TTC549 (cell line): Measurements from ENCODE around the gene MAGEB1.

ENCODE experiments used
- FAIRE-seq: peaks from 2 replicates; lab custom pipeline; 2012; peaks lifted over from hg19 to GRCh38; lab: Jason Lieb, UNC

The MAGEB1 gene

DNA sequence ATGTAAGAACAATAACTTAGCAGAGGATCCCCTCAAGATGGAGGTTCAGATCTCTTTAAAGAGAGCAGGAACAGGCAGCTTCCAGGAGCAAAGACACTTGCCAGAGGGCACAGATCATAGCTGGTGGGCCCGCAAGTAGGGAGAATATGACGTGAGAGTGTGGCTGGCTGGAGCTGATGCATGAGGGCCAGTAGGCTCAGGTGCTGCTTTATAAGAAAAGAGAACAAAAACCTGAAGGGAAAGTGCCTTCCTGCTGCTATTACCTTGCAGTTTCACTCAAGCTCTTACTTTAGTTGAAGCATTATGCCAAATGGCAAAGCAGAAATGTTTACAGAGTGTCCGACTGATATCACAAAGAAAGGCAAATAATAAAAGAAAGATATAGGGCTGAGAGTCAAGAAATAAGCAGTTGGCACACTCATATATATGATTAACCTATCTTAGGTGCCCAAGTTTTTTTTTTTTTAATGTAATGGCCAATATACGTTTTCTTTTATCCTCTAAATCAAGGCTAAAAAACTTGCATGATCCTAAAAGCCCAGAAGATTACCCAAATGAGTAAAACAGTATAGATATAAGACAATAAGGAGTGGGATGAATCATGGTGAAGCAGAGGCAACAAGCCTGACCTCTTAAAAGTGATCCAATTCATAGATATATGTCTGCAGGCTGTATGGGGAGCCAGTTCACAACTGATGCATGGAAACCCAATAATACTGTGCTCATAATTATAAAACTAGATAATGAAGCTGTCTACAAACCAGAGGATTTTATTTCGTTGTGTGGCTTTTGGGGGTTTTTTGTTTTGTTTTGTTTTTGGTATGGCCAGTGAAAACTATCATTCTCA lies 49.7 kb downstream of the MAGEB1 start:
- no peak for FAIRE-seq

DNA sequence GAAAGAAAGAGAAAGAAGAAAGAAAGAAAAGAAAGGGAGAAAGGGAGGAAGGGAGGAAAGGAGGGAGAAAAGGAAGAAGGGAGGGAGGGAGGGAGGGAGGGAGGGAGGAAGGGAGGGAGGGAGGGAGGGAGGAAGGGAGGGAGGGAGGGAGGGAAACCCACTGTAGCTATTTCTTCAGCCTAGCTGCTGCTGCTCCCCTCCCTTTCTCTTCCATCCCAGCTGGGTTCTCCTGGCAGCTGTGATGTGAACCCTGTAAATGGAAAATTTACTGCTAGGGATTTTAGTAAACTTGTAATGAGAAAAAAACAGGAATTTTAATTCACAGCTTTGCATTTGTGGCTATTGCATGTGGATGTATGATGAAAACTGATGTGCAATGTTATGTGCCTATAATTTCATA lies 54.3 kb downstream of the MAGEB1 start:
- FAIRE-seq, result no peak
